Measurements from ENCODE around the gene TC2N. TPM values are rescaled to one million over a fixed set of nuclear protein-coding genes. Genes with fewer than 3 reads are reported as not detected.

TC2N gene
- total RNA-seq, 1 experiment from 2014 or later: 82.7 TPM

- CTCF ChIA-PET: no interaction called here
- Mint-ChIP-seq H3K9me3 (ENCODE audit: low read depth, unreplicated experiment) (peaks cover under 1% of the 10 kb centered on the region), H3K4me1 (ENCODE audit: low read depth, unreplicated experiment) (no peaks in the 10 kb centered on the region), H3K4me3 (ENCODE audit: low read depth, unreplicated experiment) (no peak overlapping the region), H3K36me3 (ENCODE audit: insufficient read depth, unreplicated experiment) (peaks cover 3% of the 10 kb centered on the region), H3K27ac (ENCODE audit: unreplicated experiment) (no peak overlapping the region), H3K27me3 (ENCODE audit: unreplicated experiment) (no peaks in the 10 kb centered on the region)
- intact Hi-C loops (cut with micrococcal nuclease; ENCODE audit: unreplicated experiment): no loop called here
- DNase-seq: no peak
- no peak for TF ChIP-seq CTCF (IDR thresholded peaks at IDR 0.05; ENCODE audit: unreplicated experiment)
- no TSS peak for BruUV-seq (replicated peaks)
Observed at GRCh38 chr14:91902336-91902735, 35.0 kb upstream of the TC2N start.

GRCh38 chr14:91901449-91902226, 34.3 kb upstream of the TC2N start:
- Mint-ChIP-seq H3K4me3 (ENCODE audit: low read depth, unreplicated experiment) (no peak overlapping the region), H3K36me3 (ENCODE audit: insufficient read depth, unreplicated experiment) (peaks cover 5% of the 10 kb centered on the region), H3K27ac (ENCODE audit: unreplicated experiment) (no peak overlapping the region), H3K27me3 (ENCODE audit: unreplicated experiment) (no peaks in the 10 kb centered on the region), H3K4me1 (ENCODE audit: low read depth, unreplicated experiment) (no peaks in the 10 kb centered on the region), H3K9me3 (ENCODE audit: low read depth, unreplicated experiment) (no peaks in the 10 kb centered on the region)
- CTCF ChIA-PET: no interaction called here
- no TSS peak for BruUV-seq (replicated peaks)
- intact Hi-C loops (cut with micrococcal nuclease; ENCODE audit: unreplicated experiment): no loop called here
- no peak for TF ChIP-seq CTCF (IDR thresholded peaks at IDR 0.05; ENCODE audit: unreplicated experiment)
- DNase-seq: no peak

- H3K4me3 Mint-ChIP-seq (ENCODE audit: low read depth, unreplicated experiment): no peak overlapping the region
- no peak for TF ChIP-seq CTCF (IDR thresholded peaks at IDR 0.05; ENCODE audit: unreplicated experiment)
- no peaks in the 10 kb centered on the region for H3K9me3 Mint-ChIP-seq (ENCODE audit: low read depth, unreplicated experiment)
- no peak for DNase-seq
- no peaks in the 10 kb centered on the region for H3K27me3 Mint-ChIP-seq (ENCODE audit: unreplicated experiment)
- H3K27ac Mint-ChIP-seq (ENCODE audit: unreplicated experiment): no peak overlapping the region
- BruUV-seq (replicated peaks): no TSS peak
- peaks cover 5% of the 10 kb centered on the region for H3K36me3 Mint-ChIP-seq (ENCODE audit: insufficient read depth, unreplicated experiment)
- intact Hi-C loops (cut with micrococcal nuclease; ENCODE audit: unreplicated experiment): no loop called here
- CTCF ChIA-PET: interaction anchor here (0.6 to 1.1 kb wide), 3 partner anchors 41 to 234 kb away, joined by 4 to 6 read pairs (median 5); no protein-coding TSS in a partner anchor
- no peaks in the 10 kb centered on the region for H3K4me1 Mint-ChIP-seq (ENCODE audit: low read depth, unreplicated experiment)
Observed at GRCh38 chr14:91899806-91900205, 32.5 kb upstream of the TC2N start.

GRCh38 chr14:91899213-91899612, 31.9 kb upstream of the TC2N start:
- Mint-ChIP-seq H3K4me1 (ENCODE audit: low read depth, unreplicated experiment) (no peaks in the 10 kb centered on the region), H3K36me3 (ENCODE audit: insufficient read depth, unreplicated experiment) (peaks cover 5% of the 10 kb centered on the region), H3K27me3 (ENCODE audit: unreplicated experiment) (no peaks in the 10 kb centered on the region), H3K27ac (ENCODE audit: unreplicated experiment) (no peak overlapping the region), H3K4me3 (ENCODE audit: low read depth, unreplicated experiment) (no peak overlapping the region), H3K9me3 (ENCODE audit: low read depth, unreplicated experiment) (no peaks in the 10 kb centered on the region)
- BruUV-seq (replicated peaks): no TSS peak
- DNase-seq: peak; percentile 27
- TF ChIP-seq CTCF (IDR thresholded peaks at IDR 0.05; ENCODE audit: unreplicated experiment): no peak
- intact Hi-C loops (cut with micrococcal nuclease; ENCODE audit: unreplicated experiment): no loop called here
- CTCF ChIA-PET: interaction anchor here (0.9 to 1.1 kb wide), 2 partner anchors 41 to 64 kb away, joined by 4 to 5 read pairs; no protein-coding TSS in a partner anchor

Measured in Calu3 (cell line).